ENCODE results near the gene VDAC2. TPM values are rescaled to one million over a fixed set of nuclear protein-coding genes. Genes with fewer than 3 reads are reported as not detected.
A peak's percentile ranks its signal among the peaks of the same experiment; 100 is the strongest.
"Not testable (repeated sequence)": the region's sequence is repeated elsewhere in the genome, so short reads cannot be mapped to it uniquely, and the experiment has no call there.

VDAC2 gene
- total RNA-seq, 2 donors from 2014 or later = 109 to 117 TPM

DNA sequence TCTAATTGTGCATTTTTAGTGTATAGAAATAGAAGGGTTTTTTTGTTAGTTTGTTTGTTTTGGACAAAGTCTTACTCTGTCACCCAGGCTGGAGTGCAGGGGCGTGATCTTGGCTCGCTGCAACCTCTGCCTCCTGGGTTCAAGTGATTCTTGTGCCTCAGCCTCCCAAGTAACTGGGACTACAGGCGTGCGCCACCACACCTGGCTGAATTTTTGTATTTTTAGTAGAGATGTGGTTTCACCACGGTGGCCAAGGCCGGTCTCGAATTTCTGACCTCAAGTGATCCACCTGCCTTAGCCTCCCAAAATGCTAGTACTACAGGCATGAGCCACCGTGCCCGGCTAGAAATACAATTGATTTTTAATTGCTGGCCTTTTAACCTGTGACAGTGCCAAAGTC, 22.1 kb upstream of the VDAC2 start:
- peak overlapping the region; percentile 67 for H3K27ac Mint-ChIP-seq
- H3K4me1 Mint-ChIP-seq; DNase-seq; H3K4me3 Mint-ChIP-seq; H3K36me3 Mint-ChIP-seq (ENCODE audit: low read depth); H3K27me3 Mint-ChIP-seq; H3K9me3 ChIP-seq (ENCODE audit: control insufficient read depth, low read length, poor library complexity, severe bottlenecking); ATAC-seq: not testable (repeated sequence)

GRCh38 chr10:75189266-75190096, 21.1 kb upstream of the VDAC2 start:
- peaks cover 2% of the 10 kb centered on the region for H3K36me3 Mint-ChIP-seq (ENCODE audit: low read depth)
- H3K4me1 Mint-ChIP-seq = peaks cover 6% of the 10 kb centered on the region
- no peak overlapping the region for H3K27ac Mint-ChIP-seq
- DNase-seq (no peak), ATAC-seq (no peak)
- H3K4me3 Mint-ChIP-seq = no peak overlapping the region
- H3K9me3 ChIP-seq (ENCODE audit: control insufficient read depth, low read length, poor library complexity, severe bottlenecking) = no peaks in the 10 kb centered on the region
- no peaks in the 10 kb centered on the region for H3K27me3 Mint-ChIP-seq

DNA sequence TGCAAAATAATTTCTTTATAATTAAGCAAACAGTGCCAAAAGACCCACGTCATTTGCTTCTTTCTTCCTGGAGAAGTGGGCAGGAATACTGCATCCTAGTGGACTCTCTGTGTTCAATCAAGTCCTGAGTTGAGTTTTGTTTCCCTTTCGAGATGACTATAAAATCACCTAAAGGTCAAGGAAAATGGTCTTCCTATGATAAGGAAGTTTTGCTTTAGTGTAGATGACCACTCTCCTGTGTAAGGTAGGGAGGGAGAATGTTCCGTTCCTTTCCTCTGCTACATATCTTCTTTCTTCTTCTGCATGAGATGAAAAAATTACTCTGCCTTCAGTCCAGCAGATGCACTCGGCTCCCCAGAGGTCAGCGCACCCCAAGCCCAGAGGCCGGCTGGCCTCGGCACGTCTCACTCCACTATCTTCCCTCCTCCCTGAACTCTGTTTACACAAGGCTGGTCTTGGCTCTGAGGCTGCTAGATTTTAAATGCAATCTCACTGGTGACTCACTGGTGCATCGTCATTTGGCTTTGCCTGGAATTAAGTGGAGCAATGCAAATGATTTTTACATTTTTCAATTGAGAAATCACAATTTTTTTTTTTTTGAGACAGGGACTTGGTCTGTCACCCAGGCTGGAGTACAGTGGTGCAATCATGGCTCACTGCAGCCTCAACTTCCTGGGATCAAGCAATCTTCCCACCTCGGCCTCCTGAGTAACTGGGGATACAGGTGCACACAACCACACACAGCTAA, 18.6 kb upstream of the VDAC2 start:
- Mint-ChIP-seq H3K27me3 (no peaks in the 10 kb centered on the region), H3K36me3 (ENCODE audit: low read depth) (peaks cover 4% of the 10 kb centered on the region), H3K4me1 (peaks cover 9% of the 10 kb centered on the region), H3K27ac (no peak overlapping the region), H3K4me3 (peak overlapping the region; percentile 63)
- no peaks in the 10 kb centered on the region for H3K9me3 ChIP-seq (ENCODE audit: control insufficient read depth, low read length, poor library complexity, severe bottlenecking)
- ATAC-seq = no peak
- no peak for DNase-seq

GRCh38 chr10:75194625-75195024, 16.0 kb upstream of the VDAC2 start:
- not testable (repeated sequence) for DNase-seq; H3K36me3 Mint-ChIP-seq (ENCODE audit: low read depth); H3K9me3 ChIP-seq (ENCODE audit: control insufficient read depth, low read length, poor library complexity, severe bottlenecking); H3K4me1 Mint-ChIP-seq; ATAC-seq; H3K27me3 Mint-ChIP-seq; H3K4me3 Mint-ChIP-seq
- peak overlapping the region; percentile 71 for H3K27ac Mint-ChIP-seq

DNA sequence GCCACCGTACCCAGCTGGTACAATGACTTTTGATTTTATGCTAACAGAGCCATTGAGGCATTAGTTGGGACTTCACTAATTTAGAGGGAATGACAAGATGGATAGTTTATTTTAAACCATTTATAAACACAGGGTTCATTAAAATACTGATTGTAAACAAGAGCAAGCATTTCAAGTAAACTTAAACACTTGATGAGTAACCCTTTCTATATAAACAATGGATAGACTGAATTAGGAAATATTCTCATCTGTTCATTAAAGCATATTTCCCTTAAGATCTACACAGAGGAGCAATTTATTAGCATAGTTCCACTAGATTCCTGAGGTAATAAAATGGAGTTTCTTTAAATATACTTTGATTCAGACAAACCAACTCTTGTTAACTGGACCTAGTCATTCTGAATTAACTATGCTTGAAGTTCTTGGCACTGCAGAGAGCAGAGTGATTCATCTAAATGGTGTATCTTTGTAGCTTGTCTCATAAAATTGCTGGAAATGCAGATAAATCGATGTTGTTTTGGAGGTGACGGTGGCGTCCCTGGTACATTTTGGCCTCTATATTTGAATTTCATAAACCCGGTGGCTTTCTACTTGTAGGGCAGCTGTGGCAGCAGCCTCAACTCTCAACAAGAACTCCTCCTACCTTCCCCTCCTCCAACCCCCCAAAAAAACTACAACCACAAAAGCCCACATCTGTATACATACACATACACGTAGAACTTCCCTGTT, 15.4 kb upstream of the VDAC2 start:
- peaks cover 3% of the 10 kb centered on the region for H3K4me1 Mint-ChIP-seq
- no peaks in the 10 kb centered on the region for H3K27me3 Mint-ChIP-seq
- no peaks in the 10 kb centered on the region for H3K9me3 ChIP-seq (ENCODE audit: control insufficient read depth, low read length, poor library complexity, severe bottlenecking)
- H3K36me3 Mint-ChIP-seq (ENCODE audit: low read depth) = peaks cover 4% of the 10 kb centered on the region
- DNase-seq (no peak), ATAC-seq (no peak)
- H3K27ac Mint-ChIP-seq = peak overlapping the region; percentile 71
- H3K4me3 Mint-ChIP-seq = no peak overlapping the region

- Mint-ChIP-seq H3K4me1 (peaks cover 3% of the 10 kb centered on the region), H3K36me3 (ENCODE audit: low read depth) (peaks cover 8% of the 10 kb centered on the region), H3K27me3 (no peaks in the 10 kb centered on the region), H3K27ac (peak overlapping the region; percentile 34), H3K4me3 (no peak overlapping the region)
- ATAC-seq (no peak), DNase-seq (no peak)
- no peaks in the 10 kb centered on the region for H3K9me3 ChIP-seq (ENCODE audit: control insufficient read depth, low read length, poor library complexity, severe bottlenecking)
Observed at GRCh38 chr10:75197066-75197465, 13.5 kb upstream of the VDAC2 start.

DNA sequence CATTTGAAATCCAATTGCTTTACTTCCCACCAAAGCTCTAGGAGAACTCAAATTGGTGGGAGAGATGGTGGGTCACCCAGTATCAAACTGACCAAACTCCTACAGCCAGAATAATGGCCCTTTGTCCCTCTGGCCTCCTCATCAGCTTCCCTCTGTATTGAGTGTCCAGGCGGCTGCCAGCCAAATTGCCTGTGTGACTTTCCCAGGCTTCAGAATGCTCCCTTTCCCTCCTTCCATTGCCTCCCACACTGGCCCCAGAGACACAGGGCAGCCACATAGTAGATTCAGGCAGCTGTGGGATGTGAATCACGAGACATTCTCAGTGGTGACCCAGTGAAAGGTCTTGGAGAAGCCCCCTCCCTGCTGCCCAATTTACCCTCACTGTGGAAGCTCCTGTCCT, 12.7 kb upstream of the VDAC2 start:
- H3K27me3 Mint-ChIP-seq = no peaks in the 10 kb centered on the region
- peaks cover 8% of the 10 kb centered on the region for H3K36me3 Mint-ChIP-seq (ENCODE audit: low read depth)
- ATAC-seq = no peak
- peaks cover 3% of the 10 kb centered on the region for H3K4me1 Mint-ChIP-seq
- no peak overlapping the region for H3K4me3 Mint-ChIP-seq
- H3K9me3 ChIP-seq (ENCODE audit: control insufficient read depth, low read length, poor library complexity, severe bottlenecking) = no peaks in the 10 kb centered on the region
- no peak for DNase-seq
- no peak overlapping the region for H3K27ac Mint-ChIP-seq

- not testable (repeated sequence) for H3K27me3 Mint-ChIP-seq; H3K4me1 Mint-ChIP-seq; DNase-seq; H3K4me3 Mint-ChIP-seq; H3K9me3 ChIP-seq (ENCODE audit: control insufficient read depth, low read length, poor library complexity, severe bottlenecking); ATAC-seq; H3K36me3 Mint-ChIP-seq (ENCODE audit: low read depth); H3K27ac Mint-ChIP-seq
Observed at GRCh38 chr10:75199949-75200348, 10.6 kb upstream of the VDAC2 start.

GRCh38 chr10:75201793-75202307, 8.7 kb upstream of the VDAC2 start:
- Mint-ChIP-seq H3K4me3 (peak overlapping the region; percentile 13), H3K27ac (no peak overlapping the region), H3K27me3 (no peaks in the 10 kb centered on the region), H3K4me1 (peaks cover 3% of the 10 kb centered on the region), H3K36me3 (ENCODE audit: low read depth) (peaks cover 7% of the 10 kb centered on the region)
- no peaks in the 10 kb centered on the region for H3K9me3 ChIP-seq (ENCODE audit: control insufficient read depth, low read length, poor library complexity, severe bottlenecking)
- no peak for DNase-seq
- ATAC-seq = no peak

GRCh38 chr10:75202321-75203045, 8.1 kb upstream of the VDAC2 start:
- Mint-ChIP-seq H3K4me3 (no peak overlapping the region), H3K27ac (peak overlapping the region; percentile 39), H3K4me1 (peaks cover 3% of the 10 kb centered on the region), H3K27me3 (no peaks in the 10 kb centered on the region), H3K36me3 (ENCODE audit: low read depth) (peaks cover 7% of the 10 kb centered on the region)
- DNase-seq (no peak), ATAC-seq (no peak)
- no peaks in the 10 kb centered on the region for H3K9me3 ChIP-seq (ENCODE audit: control insufficient read depth, low read length, poor library complexity, severe bottlenecking)

DNA sequence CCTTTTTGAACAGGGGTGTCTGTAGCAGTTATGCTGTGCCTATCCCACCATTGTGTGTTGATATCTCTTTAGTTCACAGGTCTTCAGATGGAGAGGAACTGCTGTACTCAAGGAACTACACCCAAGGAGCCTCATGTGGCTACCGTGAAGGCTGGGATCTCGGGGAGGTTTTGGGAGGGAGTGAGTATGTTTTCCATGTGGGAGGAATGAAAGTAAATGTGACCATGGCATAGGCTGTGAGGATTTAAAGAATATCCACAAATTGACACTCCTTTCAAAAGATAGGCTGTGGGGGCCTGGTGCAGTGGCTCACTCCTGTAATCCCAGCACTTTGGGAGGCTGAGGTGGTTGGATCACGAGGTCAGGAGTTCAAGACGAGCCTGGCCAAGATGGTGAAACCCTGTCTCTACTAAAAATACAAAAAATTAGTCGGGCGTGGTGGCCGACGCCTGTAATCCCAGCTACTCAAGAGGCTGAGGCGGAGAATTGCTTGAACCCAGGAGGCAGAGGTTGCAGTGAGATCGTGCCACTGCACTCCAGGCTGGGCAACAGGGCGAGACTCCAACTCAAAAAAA, 7.5 kb upstream of the VDAC2 start:
- not testable (repeated sequence) for H3K4me3 Mint-ChIP-seq; H3K9me3 ChIP-seq (ENCODE audit: control insufficient read depth, low read length, poor library complexity, severe bottlenecking); ATAC-seq; H3K27me3 Mint-ChIP-seq; H3K36me3 Mint-ChIP-seq (ENCODE audit: low read depth); DNase-seq; H3K4me1 Mint-ChIP-seq
- peak overlapping the region; percentile 39 for H3K27ac Mint-ChIP-seq

DNA sequence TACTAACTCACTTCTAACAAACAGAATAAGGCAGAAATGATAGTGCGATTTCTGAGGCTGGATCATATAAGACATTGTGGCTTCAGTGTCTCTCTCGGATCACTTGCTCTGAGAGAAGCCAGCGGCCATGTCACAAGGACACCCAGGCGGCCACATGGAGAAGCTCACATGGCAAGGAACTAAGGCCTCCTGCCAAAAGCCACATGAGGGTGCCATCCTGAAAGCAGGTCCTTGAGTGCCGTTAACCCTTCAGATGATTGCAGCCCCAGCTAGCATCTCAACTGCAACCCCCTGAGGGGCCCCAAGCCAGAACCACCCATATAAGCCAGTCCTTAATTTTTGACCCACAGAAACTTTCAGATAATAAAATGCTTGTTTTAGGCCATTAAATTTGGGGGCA, 6.9 kb upstream of the VDAC2 start:
- no peaks in the 10 kb centered on the region for H3K9me3 ChIP-seq (ENCODE audit: control insufficient read depth, low read length, poor library complexity, severe bottlenecking)
- H3K4me3 Mint-ChIP-seq = no peak overlapping the region
- H3K36me3 Mint-ChIP-seq (ENCODE audit: low read depth) = peaks cover 7% of the 10 kb centered on the region
- no peak for DNase-seq
- peaks cover 5% of the 10 kb centered on the region for H3K4me1 Mint-ChIP-seq
- ATAC-seq = no peak
- H3K27ac Mint-ChIP-seq = no peak overlapping the region
- no peaks in the 10 kb centered on the region for H3K27me3 Mint-ChIP-seq
